SK-N-SH (cell line): ENCODE measurements around the gene UGT1A10. TPM values are rescaled to one million over a fixed set of nuclear protein-coding genes. Genes with fewer than 3 reads are reported as not detected.
"Not testable (repeated sequence)": the region's sequence is repeated elsewhere in the genome, so short reads cannot be mapped to it uniquely, and the experiment has no call there.

Experiments used
- CTCF ChIA-PET: fragments of 300-600, 350-600 bp; formaldehyde crosslinking; extraction: SDS; loops from one replicate; lab custom pipeline; 2021; lab: Yijun Ruan, JAX
- POLR2A ChIA-PET: fragments of 350-600 bp; sonication (Branson Sonifier 250); formaldehyde crosslinking; extraction: SDS; loops from one replicate; lab custom pipeline; 2020; ENCODE audit warnings: antibody characterized with exemption, inconsistent platforms; lab: Yijun Ruan, JAX
- DNase-seq: peaks from one replicate; pipeline ENCODE4 v3.0.0; 2012
- H2AFZ ChIP-seq: fragments of 200-600 bp; sonication (generic); 2 replicates; pipeline ENCODE4 v1.8.1; 2016; ENCODE audit warnings: antibody characterized with exemption, mild to moderate bottlenecking, low read depth
- H3F3A ChIP-seq: fragments of 200-600 bp; sonication (generic); replicated peaks from 2 replicates; pipeline ENCODE3; 2016; ENCODE audit warnings: antibody characterized with exemption, mild to moderate bottlenecking; ENCODE audit not compliant: insufficient read depth
- H3K27ac ChIP-seq, 2 experiments: fragments of 200-500 bp in 1 of 2; fragments of 200-600 bp in 1 of 2; sonication (Bioruptor generic) in 1 of 2; sonication (generic), shearing (Covaris generic) in 1 of 2; 2 replicates each; pipeline versions ENCODE4 v1.5.1 to v1.6.1; 2014 to 2016; ENCODE audit warnings: low read depth in 2 of 2, inconsistent platforms in 1 of 2, low read length in 1 of 2, mild to moderate bottlenecking in 1 of 2, mixed read lengths in 1 of 2
- H3K27me3 ChIP-seq: fragments of 200-600 bp; sonication (generic), shearing (Covaris generic); 2 replicates; pipeline ENCODE4 v1.6.1; 2016; ENCODE audit warnings: mixed run types; ENCODE audit not compliant: insufficient read depth
- H3K36me3 ChIP-seq, 2 experiments: fragments of 200-500 bp in 1 of 2; fragments of 200-600 bp in 1 of 2; sonication (Bioruptor generic) in 1 of 2; sonication (generic) in 1 of 2; replicated peaks in 1 of 2; 2 replicates each; pipeline versions ENCODE3 to v1.5.1; 2014 to 2016; ENCODE audit warnings: low read length in 1 of 2, mild to moderate bottlenecking in 1 of 2; ENCODE audit not compliant: insufficient read depth in 2 of 2, control insufficient read depth in 1 of 2
- H3K4me1 ChIP-seq, 2 experiments: fragments of 200-500 bp in 1 of 2; fragments of 200-600 bp in 1 of 2; sonication (Bioruptor generic) in 1 of 2; sonication (generic), shearing (Covaris generic) in 1 of 2; 2 replicates each; pipeline versions ENCODE4 v1.5.1 to v1.6.1; 2014 to 2016; ENCODE audit warnings: low read depth in 1 of 2, low read length in 1 of 2, mixed run types in 1 of 2; ENCODE audit not compliant: insufficient read depth in 2 of 2, control insufficient read depth in 1 of 2
- H3K4me2 ChIP-seq: fragments of 200-600 bp; sonication (generic), shearing (Covaris generic); 2 replicates; pipeline ENCODE4 v1.6.1; 2017; ENCODE audit warnings: mixed run types
- H3K4me3 ChIP-seq, 2 experiments: fragments of 200-500 bp in 1 of 2; fragments of 200-600 bp in 1 of 2; sonication (Bioruptor generic) in 1 of 2; sonication (generic), shearing (Covaris generic) in 1 of 2; 2 replicates each; pipeline versions ENCODE4 v1.5.1 to v1.8.1; 2014 to 2016; ENCODE audit warnings: low read depth in 2 of 2, inconsistent platforms in 1 of 2, low read length in 1 of 2, mild to moderate bottlenecking in 1 of 2, mixed read lengths in 1 of 2, moderate library complexity in 1 of 2
- H3K79me2 ChIP-seq: fragments of 200-600 bp; sonication (generic); 2 replicates; pipeline ENCODE4 v1.8.1; 2017; ENCODE audit warnings: mild to moderate bottlenecking; ENCODE audit not compliant: insufficient read depth
- H3K9ac ChIP-seq: fragments of 200-600 bp; sonication (generic); 2 replicates; pipeline ENCODE4 v1.6.1; 2017; ENCODE audit warnings: mixed run types
- H3K9me2 ChIP-seq: fragments of 200-600 bp; sonication (generic); 2 replicates; pipeline ENCODE4 v1.6.1; 2017; ENCODE audit warnings: mixed run types
- H3K9me3 ChIP-seq: fragments of 200-600 bp; sonication (generic); 2 replicates; pipeline ENCODE4 v1.6.1; 2017; ENCODE audit warnings: mixed run types, mild to moderate bottlenecking, moderate library complexity
- H4K20me1 ChIP-seq: fragments of 200-600 bp; sonication (generic); 2 replicates; pipeline ENCODE4 v1.6.1; 2017; ENCODE audit warnings: mild to moderate bottlenecking, mixed run types; ENCODE audit not compliant: insufficient read depth
- ELF1 ChIP-seq: IDR thresholded peaks from 2 replicates; pipeline ENCODE4 v1.4.0; 2012
- GABPA ChIP-seq: IDR thresholded peaks from 2 replicates; pipeline ENCODE4 v1.4.0; 2012; ENCODE audit warnings: low read depth, mild to moderate bottlenecking
- GATA2 ChIP-seq: sonication (generic); formaldehyde crosslinking; IDR thresholded peaks from 2 replicates; pipeline ENCODE4 v1.5.0; 2020; ENCODE audit warnings: mild to moderate bottlenecking, missing genetic modification reagents
- RCOR1 ChIP-seq: fragments of 150-350 bp; IDR thresholded peaks from 2 replicates; pipeline ENCODE4 v1.6.1; 2017; ENCODE audit warnings: antibody characterized with exemption, low read length
- RXRA ChIP-seq: IDR thresholded peaks from 2 replicates; pipeline ENCODE4 v1.4.0; 2012; ENCODE audit warnings: low read depth, mild to moderate bottlenecking, borderline replicate concordance
- WGBS: methylation state at CpG from one replicate; pipeline ENCODE4 v1.1.6; 2017; ENCODE audit warnings: low lambda C conversion rate; 5-methylcytosine and 5-hydroxymethylcytosine counted together
- polyA plus RNA-seq, 3 experiments: library from polyadenylated mRNA; depleted of rRNA; stranded (reverse); fragments of >200 nt; gene quantifications; 2 replicates each; pipeline ENCODE4 v1.2.3, GENCODE V29; 2012
- TF ChIP-seq, protein P1 (sequence below): fragments of 150-350 bp; IDR thresholded peaks from 2 replicates; pipeline ENCODE4 v1.6.1; 2017; ENCODE audit warnings: antibody characterized with exemption, low read length, low read depth, borderline replicate concordance
- TF ChIP-seq, protein P2 (sequence below): fragments of 200-600 bp; sonication (generic); IDR thresholded peaks from 2 replicates; pipeline ENCODE4 v1.6.1; 2017; ENCODE audit warnings: antibody characterized with exemption, mild to moderate bottlenecking, moderate library complexity
- TF ChIP-seq, protein P3 (sequence below): IDR thresholded peaks from 2 replicates; pipeline ENCODE4 v1.4.0; 2012; ENCODE audit warnings: low read depth, borderline replicate concordance

UGT1A10 gene
- polyA plus RNA-seq (2012; rRNA removed) = not detected in 2 replicates
- polyA plus RNA-seq (2012; cell fraction: cytosol; rRNA removed) = not detected in 2 replicates
- not detected in 2 replicates for polyA plus RNA-seq (2012; cell fraction: nucleus; rRNA removed)

DNA sequence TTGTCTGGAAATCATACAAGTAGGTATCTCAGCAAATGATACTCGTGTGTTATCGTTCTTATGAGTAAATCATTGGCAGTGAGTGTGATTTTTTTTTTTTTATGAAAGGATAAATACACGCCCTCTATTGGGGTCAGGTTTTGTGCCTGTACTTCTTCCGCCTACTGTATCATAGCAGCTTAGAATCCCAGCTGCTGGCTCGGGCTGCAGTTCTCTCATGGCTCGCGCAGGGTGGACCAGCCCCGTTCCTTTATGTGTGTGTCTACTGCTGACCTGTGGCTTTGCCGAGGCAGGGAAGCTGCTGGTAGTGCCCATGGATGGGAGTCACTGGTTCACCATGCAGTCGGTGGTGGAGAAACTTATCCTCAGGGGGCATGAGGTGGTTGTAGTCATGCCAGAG is at the start of gene UGT1A10:
UGT1A10 (plus strand) TSS at position 143 of the 400 bp plus-strand sequence; CDS start at position 218, 75 bp downstream.
- H3K27me3 ChIP-seq, H2AFZ ChIP-seq, H3K4me2 ChIP-seq, POLR2A ChIA-PET, DNase-seq, H3K4me1 ChIP-seq, H3K79me2 ChIP-seq, H3K9ac ChIP-seq, H3K9me3 ChIP-seq, H3K9me2 ChIP-seq, H3F3A ChIP-seq, CTCF ChIA-PET, H4K20me1 ChIP-seq, H3K4me3 ChIP-seq, H3K36me3 ChIP-seq, H3K27ac ChIP-seq: not testable (repeated sequence)
- WGBS = 46% methylated on average over 10 of the region's 10 CpGs

DNA sequence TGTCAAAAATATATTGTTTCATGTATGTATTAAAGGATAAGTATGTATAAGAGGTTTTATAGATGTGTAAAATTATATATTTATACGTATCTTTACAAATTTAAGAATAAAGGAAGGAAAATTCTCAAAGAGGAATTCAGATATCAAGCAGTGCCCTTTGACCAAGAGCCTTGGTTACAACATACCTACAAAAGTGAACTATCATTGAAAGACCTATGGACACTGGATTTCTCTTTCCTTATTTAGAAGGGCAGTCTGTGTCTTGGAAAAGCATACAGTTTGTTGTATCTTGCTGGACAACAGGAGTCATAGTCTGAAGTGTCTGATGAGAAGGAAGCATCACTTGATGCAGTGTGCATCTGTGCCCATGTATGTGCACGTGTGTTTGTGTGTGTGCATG is 47.8 kb upstream of the UGT1A10 start:
- H3K27me3 ChIP-seq = no peaks in the 10 kb centered on the region; the same call in 1 of the 2 replicates
- H3K4me1 ChIP-seq = no peaks in the 10 kb centered on the region
- DNase-seq = no peak
- H3K9ac ChIP-seq = no peak overlapping the region
- H2AFZ ChIP-seq = no peak overlapping the region
- no peaks in the 10 kb centered on the region for H3K9me2 ChIP-seq
- H3K9me3 ChIP-seq = no peaks in the 10 kb centered on the region
- ChIA-PET POLR2A (no interaction called here), CTCF (no interaction called here)
- 43% methylated on average over 2 of the region's 2 CpGs for WGBS
- no peaks in the 10 kb centered on the region for H3K79me2 ChIP-seq
- H3K27ac ChIP-seq = no peak overlapping the region
- H3K36me3 ChIP-seq = no peaks in the 10 kb centered on the region
- H3F3A ChIP-seq = no peaks in the 10 kb centered on the region
- H3K4me2 ChIP-seq = no peak overlapping the region
- no peak overlapping the region for H3K4me3 ChIP-seq
- TF ChIP-seq, protein P1, sequence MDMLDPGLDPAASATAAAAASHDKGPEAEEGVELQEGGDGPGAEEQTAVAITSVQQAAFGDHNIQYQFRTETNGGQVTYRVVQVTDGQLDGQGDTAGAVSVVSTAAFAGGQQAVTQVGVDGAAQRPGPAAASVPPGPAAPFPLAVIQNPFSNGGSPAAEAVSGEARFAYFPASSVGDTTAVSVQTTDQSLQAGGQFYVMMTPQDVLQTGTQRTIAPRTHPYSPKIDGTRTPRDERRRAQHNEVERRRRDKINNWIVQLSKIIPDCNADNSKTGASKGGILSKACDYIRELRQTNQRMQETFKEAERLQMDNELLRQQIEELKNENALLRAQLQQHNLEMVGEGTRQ = no peak
- TF ChIP-seq GATA2 (CRISPR knock-in tag) (no peak), ELF1 (no peak), RCOR1 (no peak), RXRA (no peak), GABPA (no peak)
- TF ChIP-seq, protein P2, sequence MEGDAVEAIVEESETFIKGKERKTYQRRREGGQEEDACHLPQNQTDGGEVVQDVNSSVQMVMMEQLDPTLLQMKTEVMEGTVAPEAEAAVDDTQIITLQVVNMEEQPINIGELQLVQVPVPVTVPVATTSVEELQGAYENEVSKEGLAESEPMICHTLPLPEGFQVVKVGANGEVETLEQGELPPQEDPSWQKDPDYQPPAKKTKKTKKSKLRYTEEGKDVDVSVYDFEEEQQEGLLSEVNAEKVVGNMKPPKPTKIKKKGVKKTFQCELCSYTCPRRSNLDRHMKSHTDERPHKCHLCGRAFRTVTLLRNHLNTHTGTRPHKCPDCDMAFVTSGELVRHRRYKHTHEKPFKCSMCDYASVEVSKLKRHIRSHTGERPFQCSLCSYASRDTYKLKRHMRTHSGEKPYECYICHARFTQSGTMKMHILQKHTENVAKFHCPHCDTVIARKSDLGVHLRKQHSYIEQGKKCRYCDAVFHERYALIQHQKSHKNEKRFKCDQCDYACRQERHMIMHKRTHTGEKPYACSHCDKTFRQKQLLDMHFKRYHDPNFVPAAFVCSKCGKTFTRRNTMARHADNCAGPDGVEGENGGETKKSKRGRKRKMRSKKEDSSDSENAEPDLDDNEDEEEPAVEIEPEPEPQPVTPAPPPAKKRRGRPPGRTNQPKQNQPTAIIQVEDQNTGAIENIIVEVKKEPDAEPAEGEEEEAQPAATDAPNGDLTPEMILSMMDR = no peak
- TF ChIP-seq, protein P3, sequence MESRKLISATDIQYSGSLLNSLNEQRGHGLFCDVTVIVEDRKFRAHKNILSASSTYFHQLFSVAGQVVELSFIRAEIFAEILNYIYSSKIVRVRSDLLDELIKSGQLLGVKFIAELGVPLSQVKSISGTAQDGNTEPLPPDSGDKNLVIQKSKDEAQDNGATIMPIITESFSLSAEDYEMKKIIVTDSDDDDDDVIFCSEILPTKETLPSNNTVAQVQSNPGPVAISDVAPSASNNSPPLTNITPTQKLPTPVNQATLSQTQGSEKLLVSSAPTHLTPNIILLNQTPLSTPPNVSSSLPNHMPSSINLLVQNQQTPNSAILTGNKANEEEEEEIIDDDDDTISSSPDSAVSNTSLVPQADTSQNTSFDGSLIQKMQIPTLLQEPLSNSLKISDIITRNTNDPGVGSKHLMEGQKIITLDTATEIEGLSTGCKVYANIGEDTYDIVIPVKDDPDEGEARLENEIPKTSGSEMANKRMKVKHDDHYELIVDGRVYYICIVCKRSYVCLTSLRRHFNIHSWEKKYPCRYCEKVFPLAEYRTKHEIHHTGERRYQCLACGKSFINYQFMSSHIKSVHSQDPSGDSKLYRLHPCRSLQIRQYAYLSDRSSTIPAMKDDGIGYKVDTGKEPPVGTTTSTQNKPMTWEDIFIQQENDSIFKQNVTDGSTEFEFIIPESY = no peak
- TF ChIP-seq, all 33 proteins: peak for 0
- H4K20me1 ChIP-seq = no peaks in the 10 kb centered on the region

DNA sequence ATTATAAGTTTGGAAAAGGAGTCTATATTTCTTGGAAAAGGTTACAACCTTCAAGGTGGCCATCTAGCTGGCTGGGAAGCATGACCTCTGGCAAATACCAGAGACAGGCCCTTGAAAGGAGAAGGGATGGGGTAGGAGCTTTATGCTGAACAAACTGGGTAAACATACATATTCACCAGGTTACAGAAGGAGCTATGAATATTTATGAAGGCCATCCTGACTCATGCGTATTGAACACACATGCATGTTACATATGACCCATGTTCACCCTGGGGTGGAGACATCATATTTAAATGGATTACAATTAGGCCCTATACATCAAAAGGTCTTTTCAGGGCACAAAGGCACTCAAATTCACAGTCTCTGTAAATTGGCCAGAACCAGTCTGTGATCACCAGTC is 43.5 kb upstream of the UGT1A10 start:
- POLR2A ChIA-PET, H3K9ac ChIP-seq, H3K27ac ChIP-seq, CTCF ChIA-PET, H3K9me3 ChIP-seq, H3F3A ChIP-seq, H3K4me2 ChIP-seq, H3K9me2 ChIP-seq, H4K20me1 ChIP-seq, DNase-seq, H3K79me2 ChIP-seq, H2AFZ ChIP-seq, H3K36me3 ChIP-seq, H3K4me1 ChIP-seq, H3K4me3 ChIP-seq, H3K27me3 ChIP-seq: not testable (repeated sequence)
- WGBS = 100% methylated on average over 1 of the region's 1 CpG
